K562 (cell line): Measurements from ENCODE around the gene PFN3. TPM values are rescaled to one million over a fixed set of nuclear protein-coding genes. Genes with fewer than 3 reads are reported as not detected.

ENCODE experiments used
- ATF2 ChIP-seq: sonication (generic); formaldehyde crosslinking; IDR thresholded peaks from 2 replicates; pipeline ENCODE4 v1.8.1; 2022; ENCODE audit warnings: missing genetic modification reagents
- CBX5 ChIP-seq: IDR thresholded peaks from 2 replicates; pipeline ENCODE4 v1.6.1; 2014; ENCODE audit warnings: low read depth, borderline replicate concordance
- CXXC5 ChIP-seq: fragments of 250-450 bp; sonication (Bioruptor Pico); IDR thresholded peaks from 2 replicates; pipeline ENCODE4 v1.8.0; 2022; ENCODE audit warnings: inconsistent platforms, mild to moderate bottlenecking, moderate library complexity
- FIP1L1 ChIP-seq: fragments of 200-400 bp; formaldehyde crosslinking; IDR thresholded peaks from 2 replicates; pipeline ENCODE4 v1.6.1; 2018; ENCODE audit warnings: mild to moderate bottlenecking, low read depth, low read length; ENCODE audit not compliant: poor library complexity, severe bottlenecking
- GTF2B ChIP-seq: IDR thresholded peaks from 2 replicates; pipeline ENCODE4 v1.6.1; 2011; ENCODE audit not compliant: insufficient read length; ENCODE audit errors: extremely low read depth
- HIVEP1 ChIP-seq: fragments of 250-450 bp; sonication (Bioruptor Pico); IDR thresholded peaks from 2 replicates; pipeline ENCODE4 v1.4.0; 2020; ENCODE audit warnings: mild to moderate bottlenecking
- HMBOX1 ChIP-seq: sonication (generic); IDR thresholded peaks from 2 replicates; pipeline ENCODE4 v1.6.1; 2016
- MTA3 ChIP-seq: fragments of 450-650 bp; formaldehyde crosslinking; IDR thresholded peaks from 2 replicates; pipeline ENCODE4 v1.6.1; 2017; ENCODE audit warnings: mild to moderate bottlenecking, borderline replicate concordance
- NFATC3 ChIP-seq: fragments of 450-650 bp; IDR thresholded peaks from 2 replicates; pipeline ENCODE4 v1.6.1; 2017; ENCODE audit warnings: mild to moderate bottlenecking
- NONO ChIP-seq, 2 experiments: fragments of 200-400 bp in 1 of 2; fragments of 450-650 bp in 1 of 2; formaldehyde crosslinking in 1 of 2; IDR thresholded peaks; 2 replicates each; pipeline ENCODE4 v1.6.1; 2017; ENCODE audit warnings: low read depth in 2 of 2, mild to moderate bottlenecking in 2 of 2, moderate library complexity in 2 of 2, low read length in 1 of 2
- NRF1 ChIP-seq, 2 experiments: fragments of 450-650 bp; IDR thresholded peaks in 1 of 2; conservative IDR thresholded peaks in 1 of 2; 2 replicates each; pipeline ENCODE4 v1.6.1; 2014; ENCODE audit warnings: mild to moderate bottlenecking in 2 of 2
- PHF20 ChIP-seq: fragments of 450-650 bp; IDR thresholded peaks from 2 replicates; pipeline ENCODE4 v1.6.1; 2018; ENCODE audit not compliant: partially characterized antibody
- TAF1 ChIP-seq: IDR thresholded peaks from 2 replicates; pipeline ENCODE4 v1.6.1; 2011; ENCODE audit warnings: mild to moderate bottlenecking, low read length, moderate library complexity; ENCODE audit not compliant: insufficient read depth, control insufficient read depth, severe bottlenecking; ENCODE audit errors: extremely low read depth
- TAF7 ChIP-seq: fragments of 450-650 bp; IDR thresholded peaks from 2 replicates; pipeline ENCODE4 v1.6.1; 2016; ENCODE audit warnings: missing genetic modification characterization, missing compliant biosample characterization
- U2AF2 ChIP-seq: fragments of 200-400 bp; formaldehyde crosslinking; optimal IDR thresholded peaks from 2 replicates; pipeline ENCODE3; 2017; ENCODE audit warnings: low read depth, mild to moderate bottlenecking, low read length
- USF2 ChIP-seq: sonication (generic); formaldehyde crosslinking; IDR thresholded peaks from 2 replicates; pipeline ENCODE4 v1.5.0; 2020; ENCODE audit warnings: missing genetic modification reagents
- YBX1 ChIP-seq: fragments of 450-650 bp; IDR thresholded peaks from 2 replicates; pipeline ENCODE4 v1.7.1; 2016; ENCODE audit warnings: mild to moderate bottlenecking
- ZBTB17 ChIP-seq: fragments of 450-650 bp; formaldehyde crosslinking; IDR thresholded peaks from 2 replicates; pipeline ENCODE4 v1.4.0; 2020; ENCODE audit warnings: mild to moderate bottlenecking
- ZBTB49 ChIP-seq: sonication (generic); formaldehyde crosslinking; IDR thresholded peaks from 2 replicates; pipeline ENCODE4 v1.8.0; 2022; ENCODE audit warnings: missing genetic modification reagents, mild to moderate bottlenecking, borderline replicate concordance
- ZKSCAN8 ChIP-seq: fragments of 200-800 bp; sonication (Bioruptor generic); IDR thresholded peaks from 2 replicates; pipeline ENCODE4 v1.6.1; 2016; ENCODE audit warnings: missing genetic modification characterization, missing compliant biosample characterization
- ZNF707 ChIP-seq: fragments of 250-450 bp; sonication (Bioruptor Pico); conservative IDR thresholded peaks from 2 replicates; pipeline ENCODE4 v1.8.0; 2022; ENCODE audit warnings: inconsistent platforms, mild to moderate bottlenecking, moderate library complexity
- ZNF830 ChIP-seq: fragments of 250-450 bp; sonication (Bioruptor Pico); IDR thresholded peaks from 2 replicates; pipeline ENCODE4 v1.5.0; 2021; ENCODE audit warnings: mild to moderate bottlenecking
- polyA plus RNA-seq, 8 experiments: library from polyadenylated mRNA; depleted of rRNA in 4 of 8; stranded (reverse) in 5 of 8; unstranded in 3 of 8; fragments of >200 nt; fragmentation: Nextera tagmentation in 2 of 8; fragmentation: Illumina TruSeq in 1 of 8; extraction: Ambion mirVana in 2 of 8; extraction: Trizol in 1 of 8; gene quantifications; 2 replicates each; pipeline versions ENCODE4 v1.2.1 to v1.2.3, GENCODE V29; 2011 to 2014; ENCODE audit warnings: inconsistent platforms in 1 of 8, missing spikeins in 1 of 8
- total RNA-seq, 7 experiments: library from RNA; depleted of rRNA in 6 of 7; stranded (reverse); fragments of >200 nt in 6 of 7; fragmentation: Illumina TruSeq in 2 of 7; extraction: Trizol in 2 of 7; gene quantifications; 2 replicates each; pipeline versions ENCODE4 v1.2.1 to v1.2.3, GENCODE V29; 2011 to 2021; ENCODE audit warnings: low replicate concordance in 1 of 7

Gene PFN3
- total and polyA plus RNA-seq, 9 of the 15 experiments (the other 6 are each of a cell fraction or from before 2014, with no cell fraction given) = not detected

GRCh38 chr5:177362610-177363507, 37.6 kb downstream of the PFN3 start (continued):
- peak; percentile 34 for TF ChIP-seq FIP1L1
- peak in 1 of 2 experiments; percentile 94; a peak in 2 of 4 replicates for TF ChIP-seq NONO (IDR thresholded peaks at IDR 0.05; ENCODE audit: low read depth in 2 of 2, low read length in 1 of 2)
- TF ChIP-seq GTF2B = no peak
- TF ChIP-seq ZNF707 (CRISPR knock-in tag) = no peak
- TF ChIP-seq ZBTB17 (CRISPR knock-in tag) = no peak; the same call in 1 of the 2 replicates
- TF ChIP-seq CBX5 = no peak
- peak; percentile 10 for TF ChIP-seq PHF20
- TF ChIP-seq ZNF830 (CRISPR knock-in tag) = no peak
- TF ChIP-seq ATF2 (CRISPR knock-in tag) = no peak
- TF ChIP-seq YBX1 = no peak
- TF ChIP-seq CXXC5 (CRISPR knock-in tag) = no peak; the same call in none of the 2 replicates
- no peak for TF ChIP-seq ZBTB49
- TF ChIP-seq TAF7 (tag) = no peak
- TF ChIP-seq TAF1 = no peak
- no peak for TF ChIP-seq USF2 (CRISPR knock-in tag)
- TF ChIP-seq HIVEP1 (CRISPR knock-in tag) = no peak
- no peak for TF ChIP-seq ZKSCAN8
- TF ChIP-seq MTA3 = peak; percentile 67; the same call in 1 of the 2 replicates
- TF ChIP-seq NFATC3 = no peak
- TF ChIP-seq HMBOX1 = no peak
- TF ChIP-seq NRF1 (conservative IDR thresholded peaks at IDR 0.05 in 1 of 2, IDR thresholded peaks at IDR 0.05 in 1 of 2) = peak; percentile 76 to 80
- TF ChIP-seq U2AF2 = no peak
